Gastroesophageal sphincter (tissue), 3 donors: ENCODE data around the gene TBC1D8B.

Experiments used
- POLR2A ChIP-seq, 2 donors: fragments of 450-650 bp; IDR thresholded peaks; one replicate each; pipeline ENCODE4 v1.6.1; 2017; ENCODE audit warnings: antibody characterized with exemption in 2 of 2, mild to moderate bottlenecking in 2 of 2, moderate library complexity in 1 of 2
- TF ChIP-seq, protein P1 (sequence below), 4 experiments: fragments of 200-600 bp in 2 of 4; fragments of 450-650 bp in 2 of 4; sonication (generic) in 1 of 4; IDR thresholded peaks; one replicate each; pipeline ENCODE4 v1.5.1; 2017 to 2019; ENCODE audit warnings: antibody characterized with exemption in 4 of 4, mild to moderate bottlenecking in 2 of 4, moderate library complexity in 2 of 4

- TF ChIP-seq, protein P1, sequence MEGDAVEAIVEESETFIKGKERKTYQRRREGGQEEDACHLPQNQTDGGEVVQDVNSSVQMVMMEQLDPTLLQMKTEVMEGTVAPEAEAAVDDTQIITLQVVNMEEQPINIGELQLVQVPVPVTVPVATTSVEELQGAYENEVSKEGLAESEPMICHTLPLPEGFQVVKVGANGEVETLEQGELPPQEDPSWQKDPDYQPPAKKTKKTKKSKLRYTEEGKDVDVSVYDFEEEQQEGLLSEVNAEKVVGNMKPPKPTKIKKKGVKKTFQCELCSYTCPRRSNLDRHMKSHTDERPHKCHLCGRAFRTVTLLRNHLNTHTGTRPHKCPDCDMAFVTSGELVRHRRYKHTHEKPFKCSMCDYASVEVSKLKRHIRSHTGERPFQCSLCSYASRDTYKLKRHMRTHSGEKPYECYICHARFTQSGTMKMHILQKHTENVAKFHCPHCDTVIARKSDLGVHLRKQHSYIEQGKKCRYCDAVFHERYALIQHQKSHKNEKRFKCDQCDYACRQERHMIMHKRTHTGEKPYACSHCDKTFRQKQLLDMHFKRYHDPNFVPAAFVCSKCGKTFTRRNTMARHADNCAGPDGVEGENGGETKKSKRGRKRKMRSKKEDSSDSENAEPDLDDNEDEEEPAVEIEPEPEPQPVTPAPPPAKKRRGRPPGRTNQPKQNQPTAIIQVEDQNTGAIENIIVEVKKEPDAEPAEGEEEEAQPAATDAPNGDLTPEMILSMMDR (IDR thresholded peaks at IDR 0.05) = no peak
- TF ChIP-seq POLR2A (IDR thresholded peaks at IDR 0.05) = no peak
Measured at GRCh38 chrX:106863697-106864096, 61.2 kb downstream of the TBC1D8B start.
